KMS-11 (cell line): Measurements from ENCODE around the gene AKAP13.

Source experiments
- H2AFZ ChIP-seq: fragments of 200-600 bp; sonication (generic); 2 replicates; pipeline ENCODE4 v1.6.1; 2016; ENCODE audit warnings: antibody characterized with exemption, mixed run types, low read depth
- H3K27ac ChIP-seq: fragments of 200-600 bp; sonication (generic); 2 replicates; pipeline ENCODE4 v1.6.1; 2016; ENCODE audit warnings: mild to moderate bottlenecking, mixed run types
- H3K27me3 ChIP-seq: fragments of 200-600 bp; sonication (generic); 2 replicates; pipeline ENCODE4 v1.6.1; 2017; ENCODE audit warnings: mild to moderate bottlenecking, low read depth, mixed run types, moderate library complexity; ENCODE audit not compliant: insufficient read depth
- H3K36me3 ChIP-seq: fragments of 200-600 bp; sonication (generic); 2 replicates; pipeline ENCODE4 v1.6.1; 2017; ENCODE audit warnings: mild to moderate bottlenecking, mixed run types; ENCODE audit not compliant: insufficient read depth
- H3K4me1 ChIP-seq: fragments of 200-600 bp; sonication (generic); 2 replicates; pipeline ENCODE4 v1.6.1; 2016; ENCODE audit warnings: mild to moderate bottlenecking, low read depth, mixed run types; ENCODE audit not compliant: poor library complexity, severe bottlenecking
- H3K4me2 ChIP-seq: fragments of 200-600 bp; sonication (generic); 2 replicates; pipeline ENCODE4 v1.7.0; 2016; ENCODE audit warnings: mild to moderate bottlenecking, mixed run types
- H3K4me3 ChIP-seq: fragments of 200-600 bp; sonication (generic); IDR thresholded peaks from 2 replicates; pipeline ENCODE4 v1.6.1; 2017; ENCODE audit warnings: low read depth, low read length, mixed read lengths; ENCODE audit not compliant: insufficient read depth
- H3K79me2 ChIP-seq: fragments of 200-600 bp; sonication (generic); 2 replicates; pipeline ENCODE4 v1.6.1; 2016; ENCODE audit warnings: low read depth, mixed run types; ENCODE audit not compliant: insufficient read depth
- H3K9ac ChIP-seq: fragments of 200-600 bp; sonication (generic); 2 replicates; pipeline ENCODE4 v1.6.1; 2016; ENCODE audit warnings: mild to moderate bottlenecking, mixed run types
- H4K20me1 ChIP-seq: fragments of 200-600 bp; sonication (generic); 2 replicates; pipeline ENCODE4 v1.6.1; 2016; ENCODE audit warnings: mild to moderate bottlenecking, mixed run types; ENCODE audit not compliant: insufficient read depth
- TF ChIP-seq, protein P1 (sequence below): fragments of 200-600 bp; sonication (generic); conservative IDR thresholded peaks from 2 replicates; pipeline ENCODE4 v1.6.1; 2017; ENCODE audit warnings: low read depth, mild to moderate bottlenecking, antibody characterized with exemption, low read length, moderate library complexity, mixed read lengths

AKAP13 gene

DNA sequence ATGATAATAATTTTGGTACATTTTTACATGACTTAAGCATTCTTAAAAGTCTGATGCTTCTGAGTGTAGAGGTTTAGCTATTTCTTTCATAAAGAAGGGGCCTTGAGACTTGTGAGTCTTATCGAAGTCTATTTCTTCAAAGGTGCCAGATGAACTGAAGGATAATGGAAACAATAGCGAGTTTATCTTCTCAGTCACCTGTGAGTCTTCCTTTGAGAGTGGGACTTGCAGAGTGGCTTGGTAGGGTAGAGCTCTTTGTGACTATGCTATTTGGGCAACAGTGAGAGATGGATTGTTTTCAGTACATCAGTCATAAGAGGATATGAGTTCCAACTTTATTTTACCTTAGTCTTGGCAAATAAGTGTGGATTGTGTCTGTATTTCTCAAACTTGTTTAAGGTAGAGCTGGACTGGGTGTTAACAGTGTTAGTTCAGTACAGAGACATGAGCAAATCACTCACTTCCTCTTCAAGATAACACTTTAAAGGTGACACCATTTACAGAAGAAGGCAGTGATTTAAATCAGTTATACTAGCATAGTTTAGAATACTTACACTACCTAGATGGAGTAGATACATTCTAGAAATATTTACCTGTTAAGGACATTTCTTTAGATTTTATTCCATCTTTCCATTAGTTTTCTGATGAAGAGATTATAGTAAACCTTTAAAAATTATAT is 3.2 kb downstream of the AKAP13 start:
- H3K4me3 ChIP-seq = no peak overlapping the region
- no peak overlapping the region for H2AFZ ChIP-seq
- 0 out of 2 replicates have a peak, but pooled peaks cover 7% of the 10 kb centered on the region for H4K20me1 ChIP-seq
- TF ChIP-seq, protein P1, sequence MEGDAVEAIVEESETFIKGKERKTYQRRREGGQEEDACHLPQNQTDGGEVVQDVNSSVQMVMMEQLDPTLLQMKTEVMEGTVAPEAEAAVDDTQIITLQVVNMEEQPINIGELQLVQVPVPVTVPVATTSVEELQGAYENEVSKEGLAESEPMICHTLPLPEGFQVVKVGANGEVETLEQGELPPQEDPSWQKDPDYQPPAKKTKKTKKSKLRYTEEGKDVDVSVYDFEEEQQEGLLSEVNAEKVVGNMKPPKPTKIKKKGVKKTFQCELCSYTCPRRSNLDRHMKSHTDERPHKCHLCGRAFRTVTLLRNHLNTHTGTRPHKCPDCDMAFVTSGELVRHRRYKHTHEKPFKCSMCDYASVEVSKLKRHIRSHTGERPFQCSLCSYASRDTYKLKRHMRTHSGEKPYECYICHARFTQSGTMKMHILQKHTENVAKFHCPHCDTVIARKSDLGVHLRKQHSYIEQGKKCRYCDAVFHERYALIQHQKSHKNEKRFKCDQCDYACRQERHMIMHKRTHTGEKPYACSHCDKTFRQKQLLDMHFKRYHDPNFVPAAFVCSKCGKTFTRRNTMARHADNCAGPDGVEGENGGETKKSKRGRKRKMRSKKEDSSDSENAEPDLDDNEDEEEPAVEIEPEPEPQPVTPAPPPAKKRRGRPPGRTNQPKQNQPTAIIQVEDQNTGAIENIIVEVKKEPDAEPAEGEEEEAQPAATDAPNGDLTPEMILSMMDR = no peak
- peaks cover 9% of the 10 kb centered on the region for H3K4me1 ChIP-seq
- no peak overlapping the region for H3K4me2 ChIP-seq
- no peak overlapping the region for H3K9ac ChIP-seq
- peaks cover 18% of the 10 kb centered on the region; the same call in 1 of the 2 replicates for H3K79me2 ChIP-seq
- H3K27ac ChIP-seq = no peak overlapping the region
- no peaks in the 10 kb centered on the region for H3K36me3 ChIP-seq
- H3K27me3 ChIP-seq = no peaks in the 10 kb centered on the region

DNA sequence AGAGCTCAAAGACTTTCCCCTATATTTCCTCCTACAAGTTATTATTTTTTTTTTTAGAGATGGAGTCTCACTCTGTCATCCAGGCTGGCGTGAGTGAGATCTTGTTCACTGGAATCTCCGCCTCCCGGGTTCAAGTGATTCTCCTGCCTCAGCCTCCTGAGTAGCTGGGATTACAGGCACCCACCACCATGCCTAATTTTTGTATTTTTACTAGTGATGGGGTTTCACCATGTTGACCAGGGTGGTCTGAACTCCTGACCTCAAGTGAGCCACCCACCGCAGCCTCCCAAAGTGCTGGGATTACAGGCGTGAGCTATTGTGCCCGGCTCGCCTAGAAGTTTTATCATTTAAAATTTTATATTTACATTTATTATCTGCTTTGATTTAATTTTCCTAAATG is 5.9 kb downstream of the AKAP13 start:
- Histone ChIP-seq H3K4me1 (peaks cover 9% of the 10 kb centered on the region), H3K4me2 (no peak overlapping the region), H3K9ac (no peak overlapping the region), H3K27ac (no peak overlapping the region), H3K79me2 (peaks cover 19% of the 10 kb centered on the region; the same call in 1 of the 2 replicates), H4K20me1 (0 out of 2 replicates have a peak, but pooled peaks cover 7% of the 10 kb centered on the region), H3K36me3 (no peaks in the 10 kb centered on the region), H2AFZ (no peak overlapping the region), H3K27me3 (no peaks in the 10 kb centered on the region), H3K4me3 (no peak overlapping the region)
- TF ChIP-seq, protein P1 = no peak

DNA sequence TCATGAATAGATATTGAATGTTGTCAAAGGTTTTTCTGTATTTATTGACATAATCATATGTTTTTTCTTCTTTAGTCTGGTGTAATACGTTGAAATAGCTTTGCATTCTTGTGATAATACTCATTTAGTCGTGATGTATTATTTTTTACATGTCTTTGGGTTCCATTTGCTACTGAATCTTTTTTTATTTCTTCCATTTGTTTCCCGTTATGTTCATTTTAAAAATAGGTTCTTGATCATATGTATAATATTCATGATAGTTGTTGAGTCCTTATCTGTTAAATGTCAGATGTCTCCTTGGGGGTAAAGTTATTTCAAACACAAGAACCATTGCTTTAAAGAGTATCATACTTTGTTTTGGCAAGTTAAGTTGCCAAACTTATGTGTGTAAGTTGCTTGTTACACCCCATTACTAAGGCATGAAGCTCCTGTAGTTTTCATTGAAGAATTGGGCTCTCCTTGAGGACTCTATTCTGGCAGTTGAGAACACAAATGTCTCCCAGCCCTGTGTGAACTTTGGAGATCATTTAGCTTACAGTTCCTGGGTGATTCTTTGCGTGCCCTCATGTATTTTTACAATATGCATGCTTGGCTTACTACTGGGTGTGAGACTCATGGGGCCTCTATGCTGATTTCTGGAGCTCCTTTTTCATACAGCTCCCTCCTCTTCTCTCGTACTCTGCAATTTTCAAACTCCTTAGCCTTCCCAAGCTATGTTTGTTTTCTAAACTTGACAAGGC is 8.3 kb downstream of the AKAP13 start:
- TF ChIP-seq, protein P1 = no peak
- no peaks in the 10 kb centered on the region for H3K4me1 ChIP-seq
- H3K79me2 ChIP-seq = peaks cover 19% of the 10 kb centered on the region; the same call in 1 of the 2 replicates
- H3K27ac ChIP-seq = no peak overlapping the region
- no peak overlapping the region for H3K4me2 ChIP-seq
- H3K4me3 ChIP-seq = no peak overlapping the region
- no peaks in the 10 kb centered on the region for H3K27me3 ChIP-seq
- H3K36me3 ChIP-seq = no peaks in the 10 kb centered on the region
- H3K9ac ChIP-seq = no peak overlapping the region
- H4K20me1 ChIP-seq = no peaks in the 10 kb centered on the region
- no peak overlapping the region for H2AFZ ChIP-seq

DNA sequence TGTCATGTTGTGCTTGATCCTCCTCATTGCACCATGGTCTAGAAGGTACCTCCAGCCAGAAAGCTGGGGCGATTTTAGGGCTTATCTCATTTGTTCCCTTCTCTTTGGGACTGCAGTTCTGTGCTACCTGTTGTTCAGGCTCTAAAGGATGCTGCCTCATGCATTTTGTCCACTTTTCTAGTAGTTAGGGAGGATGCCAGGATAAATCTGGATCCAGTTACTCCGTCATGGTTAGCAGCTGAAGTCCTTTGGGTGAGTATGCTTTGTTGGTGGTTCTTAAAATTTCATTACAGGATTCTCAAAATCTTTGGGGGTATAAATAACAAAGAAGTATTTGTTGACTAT is 8.9 kb downstream of the AKAP13 start:
- TF ChIP-seq, protein P1 = no peak
- Histone ChIP-seq H3K79me2 (peaks cover 19% of the 10 kb centered on the region; the same call in 1 of the 2 replicates), H3K9ac (no peak overlapping the region), H4K20me1 (no peaks in the 10 kb centered on the region), H3K27ac (no peak overlapping the region), H3K4me3 (no peak overlapping the region), H3K4me2 (no peak overlapping the region), H3K36me3 (no peaks in the 10 kb centered on the region), H2AFZ (no peak overlapping the region), H3K27me3 (no peaks in the 10 kb centered on the region), H3K4me1 (no peaks in the 10 kb centered on the region)
